ENCODE results near the gene SMCO4. TPM values are rescaled to one million over a fixed set of nuclear protein-coding genes. Genes with fewer than 3 reads are reported as not detected.

Gene SMCO4
- total and polyA plus RNA-seq, 2 donors (not counting 1 experiment from before 2014, with no cell fraction given) = 8.2 to 8.6 TPM

GRCh38 chr11:93540896-93541553, 2.2 kb downstream of the SMCO4 start:
- Histone ChIP-seq H2AFZ (ENCODE audit: low read length) (no peak overlapping the region), H3K9ac (ENCODE audit: insufficient read depth, low read length) (no peak overlapping the region), H3K4me2 (ENCODE audit: extremely low read depth, insufficient read depth, low read length) (no peak overlapping the region), H3K36me3 (ENCODE audit: control insufficient read depth, insufficient read depth, low read length) (no peaks in the 10 kb centered on the region), H3K9me3 (ENCODE audit: control insufficient read depth, insufficient read depth, low read depth, low read length) (no peaks in the 10 kb centered on the region), H3K79me2 (ENCODE audit: control insufficient read depth, insufficient read depth, low read length) (no peaks in the 10 kb centered on the region), H3K4me1 (ENCODE audit: control insufficient read depth, extremely low read depth, insufficient read depth, low read length) (peaks cover 7% of the 10 kb centered on the region), H4K20me1 (ENCODE audit: control insufficient read depth, extremely low read depth, insufficient read depth, low read length) (no peaks in the 10 kb centered on the region), H3K27ac (ENCODE audit: insufficient read depth, low read length) (no peak overlapping the region), H3K27me3 (ENCODE audit: control insufficient read depth, insufficient read depth, low read length) (peaks cover 3% of the 10 kb centered on the region), H3K4me3 (replicated peaks in 1 of 4; ENCODE audit: control extremely low read depth in 1 of 4, insufficient read depth in 1 of 4, low read depth in 3 of 4, low read length in 4 of 4) (no peak overlapping the region)
- no peak for TF ChIP-seq EZH2 (IDR thresholded peaks at IDR 0.05; ENCODE audit: low read length, missing control alignments)
- no peak for TF ChIP-seq CTCF (conservative IDR thresholded peaks at IDR 0.05 in 1 of 2, IDR thresholded peaks at IDR 0.05 in 1 of 2; ENCODE audit: low read depth in 1 of 2, low read length in 2 of 2)
- no peak for DNase-seq (ENCODE audit: low read depth in 2 of 2)

- no peak overlapping the region for H3K4me2 ChIP-seq (ENCODE audit: extremely low read depth, insufficient read depth, low read length)
- no peak for TF ChIP-seq CTCF (conservative IDR thresholded peaks at IDR 0.05 in 1 of 2, IDR thresholded peaks at IDR 0.05 in 1 of 2; ENCODE audit: low read depth in 1 of 2, low read length in 2 of 2)
- no peak for TF ChIP-seq EZH2 (IDR thresholded peaks at IDR 0.05; ENCODE audit: low read length, missing control alignments)
- no peaks in the 10 kb centered on the region for H3K9me3 ChIP-seq (ENCODE audit: control insufficient read depth, insufficient read depth, low read depth, low read length)
- no peaks in the 10 kb centered on the region for H4K20me1 ChIP-seq (ENCODE audit: control insufficient read depth, extremely low read depth, insufficient read depth, low read length)
- H3K36me3 ChIP-seq (ENCODE audit: control insufficient read depth, insufficient read depth, low read length) = no peaks in the 10 kb centered on the region
- H3K4me1 ChIP-seq (ENCODE audit: control insufficient read depth, extremely low read depth, insufficient read depth, low read length) = peaks cover 7% of the 10 kb centered on the region
- H3K9ac ChIP-seq (ENCODE audit: insufficient read depth, low read length) = no peak overlapping the region
- no peaks in the 10 kb centered on the region for H3K79me2 ChIP-seq (ENCODE audit: control insufficient read depth, insufficient read depth, low read length)
- no peak overlapping the region for H3K4me3 ChIP-seq (replicated peaks in 1 of 4; ENCODE audit: control extremely low read depth in 1 of 4, insufficient read depth in 1 of 4, low read depth in 3 of 4, low read length in 4 of 4)
- H2AFZ ChIP-seq (ENCODE audit: low read length) = no peak overlapping the region
- no peak for DNase-seq (ENCODE audit: low read depth in 2 of 2)
- peaks cover 3% of the 10 kb centered on the region for H3K27me3 ChIP-seq (ENCODE audit: control insufficient read depth, insufficient read depth, low read length)
- no peak overlapping the region for H3K27ac ChIP-seq (ENCODE audit: insufficient read depth, low read length)
Measured at GRCh38 chr11:93540337-93540736, 2.9 kb downstream of the SMCO4 start.

DNA sequence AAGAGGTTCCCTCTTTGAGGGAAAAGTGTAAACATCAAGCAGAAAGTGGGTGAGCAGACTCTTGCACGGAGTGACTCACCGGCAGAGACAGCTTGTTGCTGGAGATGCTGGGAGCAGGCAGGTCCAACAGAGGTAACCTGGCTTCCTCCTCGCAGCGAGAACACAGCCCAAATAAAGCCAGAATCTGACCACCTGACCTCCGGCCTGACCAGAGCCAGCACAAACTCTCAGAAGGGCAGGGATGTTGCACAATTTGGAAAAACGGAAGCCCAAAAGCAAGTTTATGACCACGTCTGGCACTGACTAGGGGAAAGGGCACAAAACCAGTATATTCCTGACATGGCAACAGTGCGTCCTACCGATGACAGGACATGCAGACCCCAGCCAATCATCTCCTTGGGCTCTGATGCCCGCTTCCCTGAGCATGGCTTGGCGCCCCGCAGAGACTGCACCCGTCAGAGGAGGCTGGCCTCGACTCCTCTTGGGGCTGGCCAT, 5.4 kb downstream of the SMCO4 start:
- Histone ChIP-seq H3K9ac (ENCODE audit: insufficient read depth, low read length) (no peak overlapping the region), H3K4me2 (ENCODE audit: extremely low read depth, insufficient read depth, low read length) (no peak overlapping the region), H4K20me1 (ENCODE audit: control insufficient read depth, extremely low read depth, insufficient read depth, low read length) (no peaks in the 10 kb centered on the region), H3K27me3 (ENCODE audit: control insufficient read depth, insufficient read depth, low read length) (no peaks in the 10 kb centered on the region), H3K4me3 (replicated peaks in 1 of 4; ENCODE audit: control extremely low read depth in 1 of 4, insufficient read depth in 1 of 4, low read depth in 3 of 4, low read length in 4 of 4) (no peak overlapping the region), H3K36me3 (ENCODE audit: control insufficient read depth, insufficient read depth, low read length) (no peaks in the 10 kb centered on the region), H3K4me1 (ENCODE audit: control insufficient read depth, extremely low read depth, insufficient read depth, low read length) (peaks cover 6% of the 10 kb centered on the region), H3K79me2 (ENCODE audit: control insufficient read depth, insufficient read depth, low read length) (no peaks in the 10 kb centered on the region), H3K9me3 (ENCODE audit: control insufficient read depth, insufficient read depth, low read depth, low read length) (no peaks in the 10 kb centered on the region), H3K27ac (ENCODE audit: insufficient read depth, low read length) (no peak overlapping the region), H2AFZ (ENCODE audit: low read length) (no peak overlapping the region)
- DNase-seq (ENCODE audit: low read depth in 2 of 2) = peak; percentile 11 to 52
- no peak for TF ChIP-seq EZH2 (IDR thresholded peaks at IDR 0.05; ENCODE audit: low read length, missing control alignments)
- no peak for TF ChIP-seq CTCF (conservative IDR thresholded peaks at IDR 0.05 in 1 of 2, IDR thresholded peaks at IDR 0.05 in 1 of 2; ENCODE audit: low read depth in 1 of 2, low read length in 2 of 2)
